ENCODE data around the gene ETV6.

ETV6 gene

GRCh38 chr12:11916771-11917170, 267.3 kb downstream of the ETV6 start:
- TF ChIP-seq CTCF (conservative IDR thresholded peaks at IDR 0.05), result no peak
- no peak overlapping the region for H3K27ac ChIP-seq

- H3K27ac ChIP-seq, result no peak overlapping the region
- no peak for TF ChIP-seq CTCF (conservative IDR thresholded peaks at IDR 0.05)
These were observed 268.0 kb downstream of the ETV6 start for GRCh38 chr12:11917501-11917900.

- H3K27ac ChIP-seq, result no peak overlapping the region
- TF ChIP-seq CTCF (conservative IDR thresholded peaks at IDR 0.05), result no peak
These were observed 270.8 kb downstream of the ETV6 start for GRCh38 chr12:11920231-11920630.

- no peak for TF ChIP-seq CTCF (conservative IDR thresholded peaks at IDR 0.05)
- H3K27ac ChIP-seq, result no peak overlapping the region
These were observed 272.9 kb downstream of the ETV6 start for GRCh38 chr12:11922361-11922760.

GRCh38 chr12:11923067-11923466, 273.6 kb downstream of the ETV6 start:
- H3K27ac ChIP-seq, result no peak overlapping the region
- TF ChIP-seq CTCF (conservative IDR thresholded peaks at IDR 0.05), result no peak

- H3K27ac ChIP-seq, result no peak overlapping the region
- TF ChIP-seq CTCF (conservative IDR thresholded peaks at IDR 0.05), result no peak
These were observed 277.9 kb downstream of the ETV6 start for GRCh38 chr12:11927286-11927935.

GRCh38 chr12:11929714-11930113, 280.2 kb downstream of the ETV6 start:
- peak overlapping the region; percentile 63; the same call in 1 of the 2 replicates for H3K27ac ChIP-seq

More at GRCh38 chr12:11929714-11930113, 280.2 kb downstream of the ETV6 start:
- TF ChIP-seq CTCF (conservative IDR thresholded peaks at IDR 0.05), result no peak
